GM19351 (cell line): ENCODE results near the gene DRC3.

ENCODE experiments used
- ATAC-seq: cut with Tn5 transposase; IDR thresholded peaks from one replicate; pipeline ENCODE4 v1.9.1; 2021; ENCODE audit warnings: mild to moderate bottlenecking, moderate library complexity; ENCODE audit not compliant: unreplicated experiment

DRC3 gene

GRCh38 chr17:18017958-18018357 lies 45.3 kb downstream of the DRC3 start:
- ATAC-seq: no peak

DNA sequence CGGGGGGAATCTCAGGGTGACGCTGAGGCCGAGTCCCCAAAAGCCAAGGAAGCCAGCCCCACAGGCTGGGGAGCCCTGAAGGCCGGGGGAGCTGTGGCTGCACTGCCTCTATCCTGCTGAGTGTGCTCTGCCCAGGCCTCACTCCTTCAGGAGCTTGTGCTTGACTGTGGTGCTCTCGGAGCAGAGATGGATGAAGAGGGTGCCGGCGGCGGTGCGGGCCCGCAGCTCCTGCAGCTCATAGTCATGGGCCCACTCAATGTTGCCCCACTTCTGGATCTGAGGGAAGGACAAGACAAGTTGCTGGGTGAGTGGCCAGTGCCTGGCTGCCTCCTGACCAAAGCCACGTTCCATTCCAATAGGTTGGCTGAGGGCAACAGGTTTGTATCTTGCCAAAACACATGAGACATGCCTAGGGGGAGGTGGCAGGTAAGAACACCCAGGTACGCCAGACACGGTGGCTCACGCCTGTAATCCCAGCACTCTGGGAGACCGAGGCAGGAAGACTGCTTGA lies 45.8 kb downstream of the DRC3 start:
- ATAC-seq: no peak

DNA sequence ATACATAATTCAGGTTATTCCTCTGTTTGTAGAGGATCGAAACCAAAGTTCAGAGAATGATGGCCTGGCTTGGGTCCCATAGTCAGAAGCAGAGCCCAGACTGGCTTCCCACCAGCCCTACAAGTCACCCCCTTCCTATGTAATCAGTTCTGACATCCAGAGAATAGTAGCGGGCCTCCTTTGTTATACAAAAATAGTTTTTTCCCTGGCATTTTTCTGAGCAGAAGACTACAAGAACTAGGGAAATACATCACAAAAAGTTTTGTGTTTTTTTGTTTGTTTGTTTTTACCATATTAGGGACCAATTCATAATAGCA lies 47.1 kb downstream of the DRC3 start:
- no peak for ATAC-seq

- no peak for ATAC-seq
These were observed 48.3 kb downstream of the DRC3 start for GRCh38 chr17:18020971-18021370.

DNA sequence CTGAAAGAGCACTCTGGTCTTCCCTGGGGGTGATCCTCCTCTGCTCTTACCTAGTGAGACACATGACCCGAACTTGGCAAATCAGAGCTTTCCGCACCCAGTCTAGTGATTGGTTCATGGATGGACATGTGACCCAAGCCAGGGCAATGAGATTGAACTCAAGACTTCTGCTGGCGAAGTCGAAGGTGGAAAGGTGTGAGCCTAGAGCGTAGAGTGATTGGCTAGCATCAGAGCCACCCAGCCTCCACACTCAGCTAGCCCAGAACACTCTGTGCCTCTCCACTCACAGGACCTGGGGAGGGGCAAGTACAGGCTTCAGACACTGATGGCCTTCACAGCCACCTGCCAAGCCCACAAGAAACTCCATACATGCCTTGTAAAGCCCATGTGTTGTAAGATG lies 48.7 kb downstream of the DRC3 start:
- no peak for ATAC-seq

DNA sequence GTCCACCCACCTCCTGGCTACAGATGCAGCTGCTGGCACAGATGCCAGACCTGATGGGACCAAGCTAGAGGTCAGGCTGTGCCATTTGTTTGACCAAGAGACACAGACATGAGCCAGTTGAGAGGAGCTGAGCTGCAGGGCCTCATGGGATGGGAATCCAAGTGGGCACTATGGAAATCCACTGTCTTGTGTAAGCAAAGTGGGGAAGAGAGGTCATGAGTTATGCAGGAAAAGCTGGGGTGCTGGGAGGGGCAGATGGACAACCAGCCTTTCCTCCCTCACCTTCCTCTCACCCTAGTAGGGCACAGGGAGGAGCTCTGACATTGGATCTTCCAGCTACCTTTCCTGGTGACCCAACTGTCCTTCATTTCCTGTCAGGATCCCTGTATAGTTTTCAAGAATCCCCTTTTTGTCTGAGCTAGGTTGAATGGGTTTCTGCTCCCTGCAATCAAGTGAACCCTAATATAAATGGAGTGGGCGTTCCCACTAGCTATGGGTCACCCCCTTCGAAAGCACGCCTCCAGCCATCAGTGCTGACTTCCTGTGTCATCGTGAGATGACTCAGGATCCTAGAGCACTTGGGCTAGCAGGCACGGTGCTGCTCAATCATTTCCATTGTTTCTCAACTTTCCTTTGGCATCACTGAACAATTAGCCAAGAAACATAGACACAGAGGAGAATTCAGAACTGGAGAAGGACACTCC lies 52.7 kb downstream of the DRC3 start:
- ATAC-seq: peak; percentile 94

DNA sequence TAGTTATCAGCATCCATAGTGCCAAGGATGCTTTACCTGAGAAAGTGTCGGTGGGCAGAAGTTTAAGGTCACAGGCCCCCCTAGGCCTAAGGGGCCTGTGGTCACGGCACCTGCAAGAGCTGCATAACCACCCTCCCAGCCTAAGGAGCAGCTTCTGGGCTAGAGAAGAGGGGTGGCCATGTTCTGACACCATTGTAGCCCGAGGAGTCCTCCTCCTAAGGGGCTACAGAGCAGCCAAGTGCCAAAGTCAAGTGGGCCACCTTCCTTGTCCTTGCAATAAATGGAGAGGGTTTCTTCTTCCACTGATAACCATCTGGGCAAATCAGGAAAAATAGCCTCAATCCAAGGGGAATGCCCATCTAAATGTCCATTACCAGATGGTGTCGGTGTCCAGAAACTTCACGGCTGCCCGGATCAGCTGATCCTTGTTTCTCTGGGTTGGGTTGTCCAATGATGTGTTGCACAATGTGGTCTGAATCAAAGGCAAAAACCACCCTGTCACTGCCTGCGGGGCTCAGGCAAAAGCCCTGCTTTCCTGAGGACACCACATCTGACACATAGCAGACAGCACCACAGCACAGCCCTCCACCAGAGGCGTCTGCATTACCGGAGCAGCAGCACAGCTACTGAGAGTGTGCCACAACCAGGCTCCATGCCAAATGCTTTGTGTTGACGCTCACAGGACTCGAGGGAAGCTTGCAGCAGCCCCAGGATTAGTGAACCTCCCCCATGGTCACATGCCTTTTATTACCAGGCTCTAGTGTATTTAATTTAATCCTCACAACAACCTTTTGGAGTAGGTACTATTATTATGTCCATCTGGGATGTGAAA lies 53.5 kb downstream of the DRC3 start:
- peak; percentile 31 for ATAC-seq

GRCh38 chr17:18027280-18027679 lies 54.6 kb downstream of the DRC3 start:
- no peak for ATAC-seq

- ATAC-seq: no peak
These were observed 55.7 kb downstream of the DRC3 start for GRCh38 chr17:18028114-18028951.

DNA sequence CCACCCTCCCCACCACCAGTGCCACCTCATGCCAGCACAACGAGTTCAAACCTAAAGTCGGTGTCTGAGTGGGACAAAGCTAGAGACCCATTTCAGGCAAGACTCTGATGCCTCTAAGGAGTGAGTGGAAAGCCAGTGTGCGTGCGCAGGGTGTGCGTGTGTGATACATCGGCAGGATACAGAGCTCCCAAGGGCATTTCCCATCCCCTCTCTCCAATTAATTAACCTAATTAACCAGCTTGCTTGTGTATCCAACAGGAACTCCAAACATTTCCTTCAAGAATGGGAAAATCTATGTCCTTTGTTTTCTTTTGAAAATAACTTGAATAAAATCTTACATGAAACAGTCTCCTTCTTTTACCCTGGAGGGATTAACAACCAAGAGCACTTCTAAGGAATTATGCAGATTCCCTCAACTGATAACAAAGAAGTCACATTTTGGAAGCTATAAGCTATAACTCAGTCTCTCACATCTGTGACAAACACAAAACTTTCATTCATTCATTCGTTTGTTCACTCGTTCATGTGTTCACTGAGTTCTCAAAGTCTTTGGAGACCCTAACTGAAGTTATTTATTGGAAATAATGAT lies 56.4 kb downstream of the DRC3 start:
- no peak for ATAC-seq

DNA sequence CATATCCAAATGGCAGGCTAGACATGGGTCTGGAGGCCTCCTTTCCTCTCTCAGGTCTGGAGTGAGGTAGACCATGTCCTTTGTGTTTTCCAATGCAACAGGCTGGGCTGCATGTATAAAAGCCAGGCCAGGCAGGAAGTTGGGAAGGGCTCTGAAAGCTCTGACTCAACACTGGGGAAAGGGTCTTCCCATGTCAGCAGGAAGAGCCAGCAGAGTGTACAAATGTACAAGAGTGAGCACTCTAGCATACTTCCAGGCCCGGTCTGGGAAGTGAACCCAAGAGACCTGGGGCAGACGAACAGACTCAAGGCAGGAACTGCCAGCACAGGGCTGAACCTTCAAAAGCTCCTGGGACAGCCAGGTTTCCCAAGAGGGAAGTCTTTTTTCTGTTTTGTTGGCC lies 59.3 kb downstream of the DRC3 start:
- no peak for ATAC-seq

- peak; percentile 64 for ATAC-seq
These were observed 60.9 kb downstream of the DRC3 start for GRCh38 chr17:18033442-18034099.

DNA sequence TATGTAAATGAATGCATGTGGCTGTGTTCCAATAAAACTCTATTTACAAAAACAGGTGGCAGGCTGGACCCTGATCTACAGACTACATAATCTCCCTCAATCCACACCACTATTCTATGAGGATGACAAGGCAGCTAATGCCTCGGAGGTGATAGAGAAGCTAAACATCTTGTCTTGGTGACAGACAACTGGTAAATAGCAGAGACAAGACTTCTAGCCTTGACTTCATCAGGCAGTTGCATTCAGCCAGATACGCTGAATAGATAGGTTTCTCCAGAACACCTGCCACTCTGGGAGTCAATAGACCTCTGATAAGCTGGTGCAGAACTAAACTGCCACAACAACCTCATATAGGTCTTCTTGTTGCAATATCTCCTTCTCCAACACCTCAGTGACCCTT lies 63.0 kb downstream of the DRC3 start:
- no peak for ATAC-seq

- no peak for ATAC-seq
These were observed 64.8 kb downstream of the DRC3 start for GRCh38 chr17:18037486-18037885.

GRCh38 chr17:18038149-18038850 lies 65.6 kb downstream of the DRC3 start:
- ATAC-seq: no peak

DNA sequence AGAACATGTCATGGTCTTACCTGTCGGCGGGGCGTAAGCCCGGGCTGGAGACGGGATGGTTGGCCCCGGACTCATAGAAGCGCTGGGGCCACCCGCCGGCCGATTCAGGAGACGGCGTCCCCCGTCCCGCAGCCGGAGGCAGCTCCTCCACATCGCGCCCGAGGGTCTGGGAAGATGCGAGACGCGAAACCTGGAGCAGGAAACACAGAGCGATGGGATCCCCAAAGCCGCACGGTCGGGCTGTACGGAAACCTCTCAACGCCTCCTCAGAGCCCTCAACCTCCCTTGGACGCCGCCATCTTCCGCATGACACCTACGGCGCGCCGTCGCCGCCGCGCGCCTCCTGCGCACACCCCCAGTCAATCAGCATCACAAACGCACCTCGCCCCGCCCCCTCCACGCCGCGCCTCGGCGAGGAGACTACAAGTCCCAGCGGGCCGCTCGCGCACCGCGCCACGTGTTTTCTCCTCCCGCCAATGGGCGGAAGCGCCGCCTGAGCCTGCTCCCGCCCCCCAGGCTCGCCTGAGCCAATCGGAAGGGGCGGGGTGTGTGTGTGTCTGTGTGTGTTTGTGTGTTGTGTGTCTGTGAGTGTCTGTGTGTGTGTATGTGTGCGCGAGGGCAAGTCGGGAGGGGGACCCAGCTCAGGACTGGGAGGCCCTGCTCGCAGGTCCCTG lies 66.3 kb downstream of the DRC3 start, which contains the start of the genes ATPAF2 and GID4:
Gene ATPAF2 (minus strand): TSS at position 308 of the 674 bp plus-strand sequence. CDS start 155 bp downstream, at position 153.
Gene GID4 (plus strand): TSS at position 548 of the 674 bp plus-strand sequence. CDS start 57 bp downstream, at position 605.
- peak; percentile 90 for ATAC-seq

- peak; percentile 24 for ATAC-seq
These were observed 67.0 kb downstream of the DRC3 start for GRCh38 chr17:18039535-18040260.

GRCh38 chr17:18040261-18040858 lies 67.7 kb downstream of the DRC3 start:
- ATAC-seq: no peak
